Measurements from ENCODE around the gene CMTM1. TPM values are rescaled to one million over a fixed set of nuclear protein-coding genes. Genes with fewer than 3 reads are reported as not detected.
A peak's percentile ranks its signal among the peaks of the same experiment; 100 is the strongest.

The CMTM1 gene
- total RNA-seq, 3 donors from 2014 or later: 3.1 to 6.1 (median 4.8) TPM

DNA sequence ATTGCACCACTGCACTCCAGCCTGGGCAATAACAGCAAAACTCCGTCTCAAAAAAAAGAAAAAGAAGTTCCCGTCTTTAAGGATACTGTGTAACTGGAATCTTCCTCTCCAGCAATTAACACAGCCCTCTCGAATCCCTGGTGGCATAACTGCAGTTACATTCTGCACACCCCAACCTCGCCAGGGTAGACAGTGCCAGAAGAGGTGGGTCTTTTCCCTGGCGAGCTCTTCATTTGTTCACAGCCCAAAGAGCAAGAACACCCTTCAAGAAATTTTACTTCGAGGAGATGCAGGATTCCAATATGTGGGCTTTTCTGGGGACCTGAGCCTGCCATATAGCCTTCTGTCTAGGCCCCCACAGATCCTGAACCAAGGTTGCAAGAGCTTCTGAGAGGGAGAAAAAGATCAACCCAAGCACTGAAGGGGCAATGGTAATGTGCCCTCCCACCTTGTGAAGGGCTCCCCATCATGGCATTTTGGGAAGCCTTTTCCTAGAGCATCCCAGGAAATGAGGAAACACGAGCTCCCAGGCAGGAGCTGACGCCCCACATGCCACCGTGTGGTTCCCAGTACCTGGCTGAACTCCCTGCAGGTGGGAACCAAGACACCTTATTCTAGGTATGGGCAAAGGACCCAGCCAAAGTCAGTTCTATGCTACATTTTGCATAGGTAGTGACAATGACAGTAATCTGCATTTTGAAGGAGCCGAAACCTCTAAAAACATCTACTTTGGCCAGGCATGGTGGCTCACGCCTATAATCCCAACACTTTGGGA is 43.2 kb upstream of the CMTM1 start:
- TF ChIP-seq, protein P1, sequence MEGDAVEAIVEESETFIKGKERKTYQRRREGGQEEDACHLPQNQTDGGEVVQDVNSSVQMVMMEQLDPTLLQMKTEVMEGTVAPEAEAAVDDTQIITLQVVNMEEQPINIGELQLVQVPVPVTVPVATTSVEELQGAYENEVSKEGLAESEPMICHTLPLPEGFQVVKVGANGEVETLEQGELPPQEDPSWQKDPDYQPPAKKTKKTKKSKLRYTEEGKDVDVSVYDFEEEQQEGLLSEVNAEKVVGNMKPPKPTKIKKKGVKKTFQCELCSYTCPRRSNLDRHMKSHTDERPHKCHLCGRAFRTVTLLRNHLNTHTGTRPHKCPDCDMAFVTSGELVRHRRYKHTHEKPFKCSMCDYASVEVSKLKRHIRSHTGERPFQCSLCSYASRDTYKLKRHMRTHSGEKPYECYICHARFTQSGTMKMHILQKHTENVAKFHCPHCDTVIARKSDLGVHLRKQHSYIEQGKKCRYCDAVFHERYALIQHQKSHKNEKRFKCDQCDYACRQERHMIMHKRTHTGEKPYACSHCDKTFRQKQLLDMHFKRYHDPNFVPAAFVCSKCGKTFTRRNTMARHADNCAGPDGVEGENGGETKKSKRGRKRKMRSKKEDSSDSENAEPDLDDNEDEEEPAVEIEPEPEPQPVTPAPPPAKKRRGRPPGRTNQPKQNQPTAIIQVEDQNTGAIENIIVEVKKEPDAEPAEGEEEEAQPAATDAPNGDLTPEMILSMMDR (IDR thresholded peaks at IDR 0.05): no peak
- Histone ChIP-seq H3K36me3 (ENCODE audit: low read depth) (no peaks in the 10 kb centered on the region), H3K4me1 (ENCODE audit: low read depth) (peaks cover 5% of the 10 kb centered on the region), H3K9me3 (no peaks in the 10 kb centered on the region), H3K4me3 (no peak overlapping the region)
- DNase-seq (no peak), ATAC-seq (no peak)
- intact Hi-C loops (cut with DNase I, micrococcal nuclease): no loop called here

DNA sequence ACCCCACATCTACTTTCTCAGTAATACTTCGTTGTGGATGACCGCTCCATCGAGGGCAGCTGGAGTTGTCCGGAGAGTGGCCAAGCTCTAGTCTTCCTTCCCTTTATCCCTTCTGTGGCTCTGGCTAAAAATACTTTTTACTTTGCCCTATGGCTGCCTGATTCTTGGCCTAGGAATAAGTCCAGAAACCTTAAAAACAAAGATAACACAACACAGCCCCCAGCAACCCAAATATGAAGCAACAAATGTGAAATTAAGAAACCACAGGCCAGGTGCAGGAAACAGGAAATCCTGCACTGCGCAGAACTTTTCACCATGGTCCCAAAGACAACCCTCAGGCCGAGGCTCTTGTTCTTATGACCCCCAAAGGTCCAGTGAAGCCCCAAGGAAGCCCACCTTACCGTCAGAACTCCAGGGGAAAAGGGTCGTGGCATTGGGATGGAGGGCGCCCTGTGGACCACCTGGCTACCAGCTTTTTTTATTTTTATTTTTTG is 42.3 kb upstream of the CMTM1 start:
- Histone ChIP-seq H3K4me3 (no peak overlapping the region), H3K4me1 (ENCODE audit: low read depth) (no peaks in the 10 kb centered on the region), H3K9me3 (no peaks in the 10 kb centered on the region), H3K36me3 (ENCODE audit: low read depth) (no peaks in the 10 kb centered on the region)
- DNase-seq: no peak
- intact Hi-C loops (cut with DNase I, micrococcal nuclease): no loop called here
- peak; percentile 47 for ATAC-seq
- TF ChIP-seq, protein P1 (IDR thresholded peaks at IDR 0.05): no peak

DNA sequence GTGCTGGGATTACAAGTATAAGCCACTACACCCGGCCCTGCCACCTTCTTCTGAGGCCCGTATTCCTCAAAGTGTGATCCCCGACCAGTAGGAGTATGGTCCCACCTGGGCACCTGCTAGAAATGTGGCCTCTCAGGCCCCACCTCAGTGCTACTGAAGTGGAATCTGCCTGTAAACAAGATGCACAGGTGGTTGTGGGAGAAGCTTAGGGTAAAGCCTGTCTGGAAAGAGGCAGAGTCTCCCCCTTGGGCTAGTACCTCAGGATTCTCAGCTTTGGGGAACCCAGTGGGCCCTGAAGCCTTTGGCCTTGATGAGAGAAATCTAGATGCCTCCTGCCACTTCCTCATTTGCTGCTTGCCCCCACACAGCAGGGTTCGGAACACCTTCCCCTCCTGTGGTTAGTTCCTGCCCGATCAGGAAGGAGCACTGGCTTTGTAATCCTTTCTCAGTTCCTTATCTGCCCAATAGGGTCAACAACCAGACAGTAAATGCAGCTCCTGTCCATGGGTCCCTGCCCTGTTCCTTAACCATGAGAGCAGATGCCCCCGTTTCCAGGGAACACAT is 41.6 kb upstream of the CMTM1 start:
- intact Hi-C loops (cut with DNase I, micrococcal nuclease): no loop called here
- ATAC-seq (peak; percentile 69), DNase-seq (peak in 1 of 3 donors; percentile 45)
- Histone ChIP-seq H3K9me3 (no peaks in the 10 kb centered on the region), H3K4me1 (ENCODE audit: low read depth) (no peaks in the 10 kb centered on the region), H3K36me3 (ENCODE audit: low read depth) (no peaks in the 10 kb centered on the region), H3K4me3 (no peak overlapping the region)
- TF ChIP-seq, protein P1 (IDR thresholded peaks at IDR 0.05): no peak

DNA sequence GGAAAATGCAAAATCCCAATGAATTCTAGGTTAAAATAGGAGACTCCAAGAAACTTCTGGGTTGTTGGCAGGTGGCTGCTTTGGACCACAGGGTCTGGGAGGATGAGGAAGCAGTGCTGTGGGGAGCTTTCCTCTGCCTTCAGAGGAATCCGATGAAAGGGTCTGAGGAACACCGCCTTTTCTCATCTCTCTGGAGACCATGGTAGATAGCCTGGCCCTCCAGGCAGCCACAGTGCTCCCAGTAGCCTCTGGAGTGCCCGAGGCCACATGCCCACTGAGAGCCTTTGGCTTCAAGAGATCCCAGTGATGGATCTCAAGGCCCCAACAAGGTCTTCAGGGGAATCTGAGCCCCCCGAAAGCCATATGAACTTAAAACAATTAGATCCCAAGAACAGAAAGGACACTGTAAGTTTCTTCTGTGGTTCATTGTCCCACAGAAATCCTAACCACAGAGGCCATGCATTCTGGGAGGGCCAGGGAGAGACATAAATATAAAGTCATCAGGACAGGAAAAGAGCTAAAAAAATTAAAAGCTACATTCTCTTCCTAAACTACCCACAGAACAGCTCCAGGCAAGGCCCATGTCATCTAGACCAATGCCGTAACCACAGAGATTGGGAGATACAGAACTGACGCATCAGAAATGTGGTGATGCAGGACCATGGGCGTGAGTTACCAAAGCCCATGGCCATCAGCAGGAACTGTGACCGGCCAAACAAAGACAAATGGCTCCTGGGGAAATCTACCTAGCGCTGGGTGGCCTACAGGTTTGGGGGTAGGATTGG is 40.7 kb upstream of the CMTM1 start:
- Histone ChIP-seq H3K9me3 (no peaks in the 10 kb centered on the region), H3K4me3 (no peak overlapping the region), H3K4me1 (ENCODE audit: low read depth) (no peaks in the 10 kb centered on the region), H3K36me3 (ENCODE audit: low read depth) (no peaks in the 10 kb centered on the region)
- TF ChIP-seq, protein P1 (IDR thresholded peaks at IDR 0.05): no peak
- DNase-seq (no peak), ATAC-seq (no peak)
- intact Hi-C loops (cut with DNase I, micrococcal nuclease): no loop called here

DNA sequence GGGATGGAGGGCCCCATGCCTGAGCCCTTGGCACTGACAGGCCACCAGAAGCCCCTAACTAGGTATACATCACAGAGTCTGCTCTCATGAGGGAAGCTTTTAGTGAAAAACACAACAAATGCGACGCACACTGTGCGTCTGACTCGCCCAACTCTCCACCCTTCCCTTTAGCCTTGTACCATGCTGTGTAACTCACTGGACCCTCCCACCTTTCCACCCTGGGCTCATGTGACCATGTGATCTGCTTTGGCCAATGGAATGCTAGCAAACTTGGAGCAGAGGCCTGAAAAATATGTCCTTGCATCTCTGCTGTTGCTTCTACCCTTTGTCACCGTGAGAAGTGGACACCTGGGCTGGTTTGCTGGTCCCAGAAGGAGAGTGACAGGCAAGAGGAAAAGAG is 37.9 kb upstream of the CMTM1 start:
- H3K9me3 ChIP-seq: no peaks in the 10 kb centered on the region
- DNase-seq: no peak
- no peaks in the 10 kb centered on the region for H3K4me1 ChIP-seq (ENCODE audit: low read depth)
- TF ChIP-seq, protein P1 (IDR thresholded peaks at IDR 0.05): no peak
- no peak overlapping the region for H3K4me3 ChIP-seq
- no peaks in the 10 kb centered on the region for H3K36me3 ChIP-seq (ENCODE audit: low read depth)
- intact Hi-C loops (cut with DNase I, micrococcal nuclease): no loop called here
- no peak for ATAC-seq
